MM.1S (cell line): ENCODE results near the gene MACROD2.

ENCODE experiments used
- DNase-seq: peaks from one replicate; pipeline ENCODE4 v3.0.0-alpha.2; 2015
- H2AFZ ChIP-seq: fragments of 300-600 bp; sonication (generic); 2 replicates; pipeline ENCODE4 v1.6.0; 2016; ENCODE audit warnings: antibody characterized with exemption, low read length
- H3F3A ChIP-seq: fragments of 300-600 bp; sonication (generic); 2 replicates; pipeline ENCODE4 v1.6.1; 2016; ENCODE audit warnings: mild to moderate bottlenecking, antibody characterized with exemption, low read length, moderate library complexity, mixed read lengths; ENCODE audit not compliant: insufficient read depth
- H3K27ac ChIP-seq: fragments of 300-600 bp; sonication (generic); 2 replicates; pipeline ENCODE4 v1.5.1; 2016; ENCODE audit warnings: mild to moderate bottlenecking, low read length
- H3K27me3 ChIP-seq: fragments of 300-600 bp; sonication (generic); replicated peaks from 2 replicates; pipeline ENCODE4 v1.6.0; 2016; ENCODE audit warnings: low read length; ENCODE audit not compliant: insufficient read depth
- H3K36me3 ChIP-seq: fragments of 300-600 bp; sonication (generic); replicated peaks from 2 replicates; pipeline ENCODE4 v1.6.1; 2016; ENCODE audit warnings: mild to moderate bottlenecking, low read length, mixed read lengths; ENCODE audit not compliant: insufficient read depth
- H3K4me1 ChIP-seq: fragments of 300-600 bp; sonication (generic); 2 replicates; pipeline ENCODE4 v1.6.1; 2016; ENCODE audit warnings: low read length, mixed read lengths
- H3K4me2 ChIP-seq: fragments of 300-600 bp; sonication (generic); 2 replicates; pipeline ENCODE4 v1.6.0; 2016; ENCODE audit warnings: low read depth, low read length
- H3K4me3 ChIP-seq: fragments of 300-600 bp; sonication (generic); 2 replicates; pipeline ENCODE4 v1.5.1; 2016; ENCODE audit warnings: low read length, mixed read lengths
- H3K79me2 ChIP-seq: fragments of 300-600 bp; sonication (generic); 2 replicates; pipeline ENCODE4 v1.6.1; 2016; ENCODE audit warnings: mixed run types, low read length, mixed read lengths
- H3K9ac ChIP-seq: fragments of 300-600 bp; sonication (generic); 2 replicates; pipeline ENCODE4 v1.6.1; 2016; ENCODE audit warnings: low read length, mixed read lengths
- H3K9me2 ChIP-seq: fragments of 300-600 bp; sonication (generic); replicated peaks from 2 replicates; pipeline ENCODE4 v1.6.1; 2016; ENCODE audit warnings: mild to moderate bottlenecking, low read length, mixed read lengths; ENCODE audit not compliant: insufficient read depth
- H3K9me3 ChIP-seq: fragments of 300-600 bp; sonication (generic); replicated peaks from 2 replicates; pipeline ENCODE4 v1.6.1; 2016; ENCODE audit warnings: mild to moderate bottlenecking, low read length, mixed read lengths; ENCODE audit not compliant: insufficient read depth
- H4K20me1 ChIP-seq: fragments of 300-600 bp; sonication (generic); 2 replicates; pipeline ENCODE4 v1.6.1; 2016; ENCODE audit warnings: mild to moderate bottlenecking, low read length, moderate library complexity, mixed read lengths; ENCODE audit not compliant: insufficient read depth
- EZH2 ChIP-seq: fragments of 300-600 bp; sonication (generic); optimal IDR thresholded peaks from 2 replicates; pipeline ENCODE3; 2017; ENCODE audit warnings: low read depth, mild to moderate bottlenecking, antibody characterized with exemption, low read length, mixed read lengths
- EZH2phosphoT487 ChIP-seq: fragments of 300-600 bp; sonication (generic); IDR thresholded peaks from 2 replicates; pipeline ENCODE4 v1.6.1; 2018; ENCODE audit warnings: antibody characterized with exemption, low read length
- TF ChIP-seq, protein P1 (sequence below): fragments of 300-600 bp; sonication (generic); IDR thresholded peaks from 2 replicates; pipeline ENCODE4 v1.5.1; 2016; ENCODE audit warnings: antibody characterized with exemption, low read length, mixed read lengths

The MACROD2 gene

GRCh38 chr20:13996265-13996664 lies 949 bp downstream of the MACROD2 start:
- DNase-seq: no peak
- Histone ChIP-seq H2AFZ (no peak overlapping the region), H3K4me3 (no peak overlapping the region)

DNA sequence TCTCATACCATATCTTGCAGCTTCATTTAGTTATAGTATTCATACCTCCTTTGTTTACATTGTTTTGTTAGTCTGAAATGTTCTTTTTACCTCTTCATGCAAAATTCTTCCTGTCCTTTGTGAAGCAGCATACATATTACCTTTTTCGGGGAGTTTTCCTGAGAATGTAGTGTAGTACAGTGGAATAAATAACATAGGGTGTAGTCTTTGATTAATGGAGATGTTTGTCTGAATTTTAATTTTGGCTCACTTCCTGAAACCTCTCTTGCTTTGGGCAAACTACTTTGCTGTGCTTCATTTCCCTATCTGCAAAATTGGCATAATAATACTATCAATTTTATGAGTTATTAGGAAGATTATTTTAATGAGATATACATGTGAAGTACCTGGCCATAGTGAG lies 5.6 kb downstream of the MACROD2 start:
- TF ChIP-seq EZH2 (no peak), EZH2phosphoT487 (no peak)
- TF ChIP-seq, protein P1, sequence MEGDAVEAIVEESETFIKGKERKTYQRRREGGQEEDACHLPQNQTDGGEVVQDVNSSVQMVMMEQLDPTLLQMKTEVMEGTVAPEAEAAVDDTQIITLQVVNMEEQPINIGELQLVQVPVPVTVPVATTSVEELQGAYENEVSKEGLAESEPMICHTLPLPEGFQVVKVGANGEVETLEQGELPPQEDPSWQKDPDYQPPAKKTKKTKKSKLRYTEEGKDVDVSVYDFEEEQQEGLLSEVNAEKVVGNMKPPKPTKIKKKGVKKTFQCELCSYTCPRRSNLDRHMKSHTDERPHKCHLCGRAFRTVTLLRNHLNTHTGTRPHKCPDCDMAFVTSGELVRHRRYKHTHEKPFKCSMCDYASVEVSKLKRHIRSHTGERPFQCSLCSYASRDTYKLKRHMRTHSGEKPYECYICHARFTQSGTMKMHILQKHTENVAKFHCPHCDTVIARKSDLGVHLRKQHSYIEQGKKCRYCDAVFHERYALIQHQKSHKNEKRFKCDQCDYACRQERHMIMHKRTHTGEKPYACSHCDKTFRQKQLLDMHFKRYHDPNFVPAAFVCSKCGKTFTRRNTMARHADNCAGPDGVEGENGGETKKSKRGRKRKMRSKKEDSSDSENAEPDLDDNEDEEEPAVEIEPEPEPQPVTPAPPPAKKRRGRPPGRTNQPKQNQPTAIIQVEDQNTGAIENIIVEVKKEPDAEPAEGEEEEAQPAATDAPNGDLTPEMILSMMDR: no peak
- Histone ChIP-seq H3K9ac (no peak overlapping the region), H3K27ac (no peak overlapping the region), H3K4me3 (no peak overlapping the region), H2AFZ (no peak overlapping the region), H3K79me2 (no peaks in the 10 kb centered on the region), H4K20me1 (no peaks in the 10 kb centered on the region), H3K27me3 (no peaks in the 10 kb centered on the region), H3K36me3 (no peaks in the 10 kb centered on the region), H3F3A (no peaks in the 10 kb centered on the region), H3K9me3 (no peaks in the 10 kb centered on the region), H3K4me2 (no peak overlapping the region), H3K4me1 (no peaks in the 10 kb centered on the region), H3K9me2 (no peaks in the 10 kb centered on the region)
- no peak for DNase-seq

More at GRCh38 chr20:13996265-13996664, 949 bp downstream of the MACROD2 start:
- Histone ChIP-seq H3K4me1 (no peaks in the 10 kb centered on the region), H3K27me3 (no peaks in the 10 kb centered on the region), H3K9me2 (no peaks in the 10 kb centered on the region), H3K36me3 (no peaks in the 10 kb centered on the region), H3K9me3 (no peaks in the 10 kb centered on the region), H3F3A (no peaks in the 10 kb centered on the region), H3K79me2 (no peaks in the 10 kb centered on the region), H4K20me1 (no peaks in the 10 kb centered on the region), H3K27ac (no peak overlapping the region), H3K9ac (no peak overlapping the region), H3K4me2 (no peak overlapping the region)
- TF ChIP-seq EZH2: no peak
- no peak for TF ChIP-seq EZH2phosphoT487
- TF ChIP-seq, protein P1: no peak

DNA sequence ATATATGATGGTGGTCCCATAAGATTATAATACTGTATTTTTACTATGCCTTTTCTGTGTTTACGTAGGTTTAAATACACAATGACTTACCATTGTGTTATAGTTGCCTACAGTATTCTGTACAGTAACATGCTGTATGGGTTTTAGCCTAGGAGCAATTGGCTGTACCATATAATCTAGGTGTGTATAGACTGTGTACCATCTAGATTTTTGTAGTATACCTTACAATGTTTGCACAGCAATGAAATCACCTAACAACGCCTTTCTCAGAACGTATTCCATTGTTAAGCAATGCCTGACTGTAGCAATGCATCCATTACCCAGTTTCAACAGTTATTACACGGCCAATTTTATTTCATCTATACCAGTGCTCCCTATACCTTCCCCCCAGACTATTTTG lies 10.7 kb downstream of the MACROD2 start:
- no peak overlapping the region for H3K9ac ChIP-seq
- no peak overlapping the region for H2AFZ ChIP-seq
- H3K9me3 ChIP-seq: no peaks in the 10 kb centered on the region
- H3K9me2 ChIP-seq: no peaks in the 10 kb centered on the region
- H3K36me3 ChIP-seq: no peaks in the 10 kb centered on the region
- H4K20me1 ChIP-seq: no peaks in the 10 kb centered on the region
- H3K4me2 ChIP-seq: no peak overlapping the region
- no peak for DNase-seq
- no peak for TF ChIP-seq EZH2phosphoT487
- no peaks in the 10 kb centered on the region for H3K79me2 ChIP-seq
- no peaks in the 10 kb centered on the region for H3K4me1 ChIP-seq
- no peaks in the 10 kb centered on the region for H3F3A ChIP-seq
- no peaks in the 10 kb centered on the region for H3K27me3 ChIP-seq
- no peak overlapping the region for H3K27ac ChIP-seq
- no peak overlapping the region for H3K4me3 ChIP-seq

DNA sequence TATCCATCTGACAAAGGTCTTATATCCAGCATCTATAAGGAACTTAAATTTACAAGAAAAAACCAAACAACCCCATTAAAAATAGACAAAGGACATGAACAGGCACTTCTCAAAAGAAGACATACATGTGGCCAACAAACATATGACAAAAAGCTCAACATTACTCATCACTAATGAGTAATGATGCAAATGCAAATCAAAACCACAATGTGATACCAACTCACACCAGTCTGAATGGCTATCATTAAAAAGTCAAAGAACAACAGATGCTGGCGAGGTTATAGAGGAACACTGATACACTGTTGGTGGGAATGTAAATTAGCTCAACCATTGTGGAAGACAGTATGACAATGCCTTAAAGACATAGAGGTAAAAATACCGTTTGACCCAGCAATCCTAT lies 13.9 kb downstream of the MACROD2 start:
- Histone ChIP-seq H2AFZ (no peak overlapping the region), H4K20me1 (no peaks in the 10 kb centered on the region), H3K9me3 (no peaks in the 10 kb centered on the region), H3K79me2 (no peaks in the 10 kb centered on the region), H3K9me2 (no peaks in the 10 kb centered on the region), H3F3A (no peaks in the 10 kb centered on the region), H3K27ac (no peak overlapping the region), H3K4me1 (no peaks in the 10 kb centered on the region), H3K36me3 (no peaks in the 10 kb centered on the region), H3K4me3 (no peak overlapping the region), H3K27me3 (no peaks in the 10 kb centered on the region), H3K4me2 (no peak overlapping the region), H3K9ac (no peak overlapping the region)
- no peak for DNase-seq
- no peak for TF ChIP-seq EZH2phosphoT487
- TF ChIP-seq, protein P1: no peak
